GM12892 (cell line): ENCODE measurements around the gene BIVM.

ENCODE experiments used
- POLR2A ChIP-seq: IDR thresholded peaks from 2 replicates; pipeline ENCODE4 v1.6.1; 2011; ENCODE audit warnings: low read depth, low read length, control low read depth
- POLR2AphosphoS5 ChIP-seq: IDR thresholded peaks from 2 replicates; pipeline ENCODE4 v1.6.1; 2011; ENCODE audit warnings: low read depth, low read length, control low read depth

GRCh38 chr13:102812611-102813287 lies 13.8 kb downstream of the BIVM start:
- TF ChIP-seq POLR2AphosphoS5 (no peak), POLR2A (no peak)
